SJCRH30 (cell line): ENCODE data around the gene R3HDM4. TPM values are rescaled to one million over a fixed set of nuclear protein-coding genes. Genes with fewer than 3 reads are reported as not detected.
A peak's percentile ranks its signal among the peaks of the same experiment; 100 is the strongest.

Experiments
- DNase-seq, 2 experiments: peaks; one replicate each; pipeline ENCODE4 v3.0.0-alpha.2; 2015 to 2020
- H3K27ac ChIP-seq: fragments of 250-450 bp; sonication (Bioruptor Pico); 2 replicates; pipeline ENCODE4 v1.5.1; 2020; ENCODE audit warnings: mild to moderate bottlenecking, moderate library complexity
- H3K27me3 ChIP-seq: fragments of 250-450 bp; sonication (Bioruptor Pico); 2 replicates; pipeline ENCODE4 v1.5.1; 2020; ENCODE audit warnings: mild to moderate bottlenecking, moderate library complexity
- H3K36me3 ChIP-seq: fragments of 250-450 bp; sonication (Bioruptor Pico); 2 replicates; pipeline ENCODE4 v1.5.1; 2020; ENCODE audit warnings: mild to moderate bottlenecking, moderate library complexity
- H3K4me1 ChIP-seq: fragments of 250-450 bp; sonication (Bioruptor Pico); 2 replicates; pipeline ENCODE4 v1.5.1; 2020; ENCODE audit warnings: mild to moderate bottlenecking, moderate library complexity
- H3K4me3 ChIP-seq: fragments of 250-450 bp; sonication (Bioruptor Pico); 2 replicates; pipeline ENCODE4 v1.5.1; 2020; ENCODE audit warnings: mild to moderate bottlenecking, moderate library complexity
- H3K9me3 ChIP-seq: fragments of 250-450 bp; sonication (Bioruptor Pico); replicated peaks from 2 replicates; pipeline ENCODE4 v1.5.1; 2020; ENCODE audit warnings: mild to moderate bottlenecking, moderate library complexity
- total RNA-seq: library from RNA; depleted of rRNA; stranded (reverse); fragments of >200 nt; shearing (Covaris generic); gene quantifications from 2 replicates; pipeline ENCODE4 v1.2.3, GENCODE V29; 2014

Gene R3HDM4
- total RNA-seq, 1 experiment from 2014 or later, result 19.8 TPM

GRCh38 chr19:927780-928401, 14.9 kb upstream of the R3HDM4 start:
- Histone ChIP-seq H3K27me3 (no peaks in the 10 kb centered on the region), H3K27ac (no peak overlapping the region), H3K9me3 (no peaks in the 10 kb centered on the region), H3K4me3 (no peak overlapping the region), H3K4me1 (peaks cover 17% of the 10 kb centered on the region), H3K36me3 (no peaks in the 10 kb centered on the region; the same call in 1 of the 2 replicates)
- DNase-seq, result no peak

- H3K27ac ChIP-seq, result no peak overlapping the region
- peak overlapping the region; percentile 92 for H3K4me3 ChIP-seq
- peaks cover 12% of the 10 kb centered on the region for H3K4me1 ChIP-seq
- peak in 1 of 2 experiments; percentile 26 for DNase-seq
- H3K27me3 ChIP-seq, result no peaks in the 10 kb centered on the region
- H3K36me3 ChIP-seq, result no peaks in the 10 kb centered on the region; the same call in 1 of the 2 replicates
- no peaks in the 10 kb centered on the region for H3K9me3 ChIP-seq
These were observed 14.3 kb upstream of the R3HDM4 start for GRCh38 chr19:927351-927779.

- peak overlapping the region; percentile 38; the same call in 1 of the 2 replicates for H3K27ac ChIP-seq
- H3K9me3 ChIP-seq, result no peaks in the 10 kb centered on the region
- no peaks in the 10 kb centered on the region; the same call in 1 of the 2 replicates for H3K36me3 ChIP-seq
- DNase-seq, result peak; percentile 41 to 42
- H3K27me3 ChIP-seq, result no peaks in the 10 kb centered on the region
- peak overlapping the region; percentile 92 for H3K4me3 ChIP-seq
- H3K4me1 ChIP-seq, result peaks cover 11% of the 10 kb centered on the region
These were observed 13.8 kb upstream of the R3HDM4 start for GRCh38 chr19:926589-927350.

- no peaks in the 10 kb centered on the region for H3K27me3 ChIP-seq
- peak overlapping the region; percentile 92 for H3K4me3 ChIP-seq
- peaks cover 11% of the 10 kb centered on the region for H3K4me1 ChIP-seq
- no peak for DNase-seq
- H3K27ac ChIP-seq, result peak overlapping the region; percentile 38; the same call in 1 of the 2 replicates
- no peaks in the 10 kb centered on the region; the same call in 1 of the 2 replicates for H3K36me3 ChIP-seq
- H3K9me3 ChIP-seq, result no peaks in the 10 kb centered on the region
These were observed 13.2 kb upstream of the R3HDM4 start for GRCh38 chr19:926323-926588.

- peak within 1 kb of the TSS; percentile 92 for H3K4me3 ChIP-seq
- no peaks in the 10 kb centered on the region for H3K27me3 ChIP-seq
- H3K36me3 ChIP-seq, result no peaks in the 10 kb centered on the region; the same call in 1 of the 2 replicates
- no peaks in the 10 kb centered on the region for H3K9me3 ChIP-seq
- DNase-seq, result peak; percentile 84 to 89
- peaks cover 11% of the 10 kb centered on the region for H3K4me1 ChIP-seq
- peak within 1 kb of the TSS; percentile 63 for H3K27ac ChIP-seq
These were observed 12.7 kb upstream of the R3HDM4 start, which contains the start of gene ARID3A for GRCh38 chr19:925526-926322. ARID3A (plus strand) TSS chr19:926035; CDS start chr19:929529, 3,494 bp downstream.

GRCh38 chr19:925087-925525, 12.1 kb upstream of the R3HDM4 start:
- no peaks in the 10 kb centered on the region; the same call in 1 of the 2 replicates for H3K36me3 ChIP-seq
- no peaks in the 10 kb centered on the region for H3K27me3 ChIP-seq
- peak overlapping the region; percentile 63 for H3K27ac ChIP-seq
- H3K9me3 ChIP-seq, result no peaks in the 10 kb centered on the region
- DNase-seq, result peak in 1 of 2 experiments; percentile 44
- peaks cover 11% of the 10 kb centered on the region for H3K4me1 ChIP-seq
- H3K4me3 ChIP-seq, result peak overlapping the region; percentile 92

- Histone ChIP-seq H3K27ac (no peak overlapping the region), H3K9me3 (no peaks in the 10 kb centered on the region), H3K27me3 (no peaks in the 10 kb centered on the region; the same call in 1 of the 2 replicates)
These were observed 11.6 kb upstream of the R3HDM4 start for GRCh38 chr19:924553-925086.

GRCh38 chr19:920051-920864, 7.2 kb upstream of the R3HDM4 start:
- H3K4me3 ChIP-seq, result 0 out of 2 replicates have a peak overlapping the region, but pooled peaks have one; percentile 21
- peaks cover 11% of the 10 kb centered on the region for H3K4me1 ChIP-seq
- H3K9me3 ChIP-seq, result no peaks in the 10 kb centered on the region
- no peak overlapping the region for H3K27ac ChIP-seq
- peak; percentile 71 to 76 for DNase-seq
- peaks cover 27% of the 10 kb centered on the region for H3K27me3 ChIP-seq
- H3K36me3 ChIP-seq, result no peaks in the 10 kb centered on the region

More at GRCh38 chr19:924553-925086, 11.6 kb upstream of the R3HDM4 start:
- Histone ChIP-seq H3K4me1 (peaks cover 11% of the 10 kb centered on the region), H3K36me3 (no peaks in the 10 kb centered on the region), H3K4me3 (peak overlapping the region; percentile 92)
- DNase-seq, result no peak

- DNase-seq, result no peak
- Histone ChIP-seq H3K9me3 (no peaks in the 10 kb centered on the region), H3K4me1 (peaks cover 11% of the 10 kb centered on the region), H3K4me3 (no peak overlapping the region), H3K27ac (no peak overlapping the region), H3K27me3 (peaks cover 27% of the 10 kb centered on the region), H3K36me3 (no peaks in the 10 kb centered on the region)
These were observed 6.4 kb upstream of the R3HDM4 start for GRCh38 chr19:919199-920050.

- Histone ChIP-seq H3K4me3 (no peak overlapping the region), H3K9me3 (no peaks in the 10 kb centered on the region), H3K27me3 (peaks cover 27% of the 10 kb centered on the region), H3K36me3 (no peaks in the 10 kb centered on the region), H3K4me1 (peaks cover 8% of the 10 kb centered on the region), H3K27ac (no peak overlapping the region)
- DNase-seq, result no peak
These were observed 5.6 kb upstream of the R3HDM4 start for GRCh38 chr19:918481-919198.

GRCh38 chr19:918152-918437, 5.1 kb upstream of the R3HDM4 start:
- Histone ChIP-seq H3K4me1 (peaks cover 3% of the 10 kb centered on the region; the same call in 1 of the 2 replicates), H3K27me3 (peaks cover 27% of the 10 kb centered on the region), H3K36me3 (no peaks in the 10 kb centered on the region), H3K27ac (no peak overlapping the region), H3K4me3 (no peak overlapping the region), H3K9me3 (no peaks in the 10 kb centered on the region)
- DNase-seq, result no peak

GRCh38 chr19:917323-918151, 4.5 kb upstream of the R3HDM4 start, which contains the start of gene KISS1R:
KISS1R (plus strand) TSS chr19:917333; CDS start chr19:917503, 170 bp downstream.
- peak; percentile 69 to 75 for DNase-seq
- H3K4me1 ChIP-seq, result 0 out of 2 replicates have a peak, but pooled peaks cover 3% of the 10 kb centered on the region
- no peaks in the 10 kb centered on the region for H3K36me3 ChIP-seq
- peak within 1 kb of the TSS; percentile 6; the same call in 1 of the 2 replicates for H3K4me3 ChIP-seq
- H3K27me3 ChIP-seq, result peaks cover 27% of the 10 kb centered on the region
- H3K9me3 ChIP-seq, result no peaks in the 10 kb centered on the region
- no peak within 1 kb of the TSS for H3K27ac ChIP-seq
